ENCODE results near the gene SIGLEC12. TPM values are rescaled to one million over a fixed set of nuclear protein-coding genes. Genes with fewer than 3 reads are reported as not detected.

The SIGLEC12 gene
- total RNA-seq, 1 experiment from 2014 or later, result not detected

DNA sequence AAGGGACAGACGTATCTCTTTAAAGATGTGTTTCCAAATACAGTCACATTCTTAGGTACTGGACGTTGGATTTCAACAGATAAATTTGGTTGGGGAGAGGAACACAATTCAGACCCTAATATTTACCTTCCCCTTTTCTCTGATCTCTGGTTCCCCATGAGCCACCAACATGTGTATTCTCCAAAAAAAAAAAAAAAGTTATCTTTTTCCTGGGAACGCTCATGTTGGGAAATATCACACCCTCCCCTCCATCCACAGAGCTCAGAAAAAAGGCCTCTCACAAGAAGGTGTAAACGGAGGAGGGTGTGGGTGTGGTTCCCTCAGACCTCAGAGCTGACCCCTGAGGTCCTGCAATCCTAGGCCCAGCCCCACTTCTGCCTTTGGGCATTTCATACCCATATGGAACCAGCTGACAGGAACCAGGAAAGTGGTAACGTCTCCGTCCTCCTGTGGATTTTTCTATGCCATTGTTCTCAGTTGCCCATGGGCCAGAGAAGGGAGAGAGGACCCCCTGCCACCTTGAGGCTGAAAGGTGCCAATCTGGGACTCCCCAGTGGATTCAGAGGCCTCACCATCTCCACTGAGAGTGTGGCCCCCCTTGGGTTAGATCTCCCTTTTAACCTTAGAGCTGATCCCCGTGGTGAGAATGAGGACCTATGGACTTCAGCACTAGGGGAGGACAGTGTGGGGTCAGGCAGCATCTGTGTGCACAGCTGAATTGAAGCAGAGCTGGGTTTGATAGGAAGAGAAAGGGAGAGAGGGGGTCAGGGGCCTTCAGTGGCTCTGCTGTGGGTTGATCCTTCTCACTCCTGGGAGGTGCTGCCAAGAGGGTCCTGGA, 8.4 kb upstream of the SIGLEC12 start:
- Mint-ChIP-seq H3K4me1 (ENCODE audit: low read depth, unreplicated experiment) (no peaks in the 10 kb centered on the region), H3K36me3 (ENCODE audit: insufficient read depth, unreplicated experiment) (no peaks in the 10 kb centered on the region), H3K9me3 (ENCODE audit: low read depth, unreplicated experiment) (no peaks in the 10 kb centered on the region), H3K27ac (ENCODE audit: unreplicated experiment) (no peak overlapping the region), H3K27me3 (ENCODE audit: unreplicated experiment) (peaks cover 16% of the 10 kb centered on the region), H3K4me3 (ENCODE audit: low read depth, unreplicated experiment) (no peak overlapping the region)
- DNase-seq, result no peak
- no TSS peak for BruUV-seq (replicated peaks)
- CTCF ChIA-PET, result no interaction called here
- intact Hi-C loops (cut with micrococcal nuclease; ENCODE audit: unreplicated experiment), result no loop called here
- TF ChIP-seq, protein P1, sequence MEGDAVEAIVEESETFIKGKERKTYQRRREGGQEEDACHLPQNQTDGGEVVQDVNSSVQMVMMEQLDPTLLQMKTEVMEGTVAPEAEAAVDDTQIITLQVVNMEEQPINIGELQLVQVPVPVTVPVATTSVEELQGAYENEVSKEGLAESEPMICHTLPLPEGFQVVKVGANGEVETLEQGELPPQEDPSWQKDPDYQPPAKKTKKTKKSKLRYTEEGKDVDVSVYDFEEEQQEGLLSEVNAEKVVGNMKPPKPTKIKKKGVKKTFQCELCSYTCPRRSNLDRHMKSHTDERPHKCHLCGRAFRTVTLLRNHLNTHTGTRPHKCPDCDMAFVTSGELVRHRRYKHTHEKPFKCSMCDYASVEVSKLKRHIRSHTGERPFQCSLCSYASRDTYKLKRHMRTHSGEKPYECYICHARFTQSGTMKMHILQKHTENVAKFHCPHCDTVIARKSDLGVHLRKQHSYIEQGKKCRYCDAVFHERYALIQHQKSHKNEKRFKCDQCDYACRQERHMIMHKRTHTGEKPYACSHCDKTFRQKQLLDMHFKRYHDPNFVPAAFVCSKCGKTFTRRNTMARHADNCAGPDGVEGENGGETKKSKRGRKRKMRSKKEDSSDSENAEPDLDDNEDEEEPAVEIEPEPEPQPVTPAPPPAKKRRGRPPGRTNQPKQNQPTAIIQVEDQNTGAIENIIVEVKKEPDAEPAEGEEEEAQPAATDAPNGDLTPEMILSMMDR (IDR thresholded peaks at IDR 0.05; ENCODE audit: unreplicated experiment), result no peak

DNA sequence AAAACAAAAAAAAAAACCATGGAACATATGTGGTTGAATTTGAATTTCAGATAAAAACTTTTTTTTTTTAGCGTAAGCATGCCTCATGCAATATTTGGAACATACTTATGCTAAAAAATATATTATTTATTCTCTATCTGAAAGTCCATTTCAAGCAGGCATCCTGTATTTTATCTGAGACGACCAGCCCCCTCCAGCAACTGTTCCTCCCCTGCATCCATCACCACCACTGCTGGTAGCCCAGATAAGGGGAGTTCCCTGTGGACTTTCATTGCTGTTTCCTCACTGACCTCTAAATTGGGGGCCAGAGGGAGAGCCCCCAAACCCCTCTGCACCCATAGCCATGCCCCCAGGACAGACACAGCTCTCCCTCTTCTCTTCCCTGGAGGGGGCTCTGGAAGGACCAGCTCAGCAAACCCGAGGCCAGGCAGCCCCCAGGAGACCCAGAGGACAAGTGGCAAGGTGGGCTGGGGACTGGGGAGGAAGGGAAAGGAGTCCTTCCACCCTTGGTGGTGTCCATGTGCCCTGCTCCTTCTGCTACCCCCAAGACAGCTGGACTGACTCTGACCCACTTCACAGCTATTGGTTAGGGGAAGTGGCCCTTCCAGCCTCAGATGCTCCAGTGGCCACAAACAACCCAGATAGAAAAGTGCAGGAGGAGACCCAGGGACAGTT, 6.6 kb upstream of the SIGLEC12 start:
- Mint-ChIP-seq H3K36me3 (ENCODE audit: insufficient read depth, unreplicated experiment) (no peaks in the 10 kb centered on the region), H3K4me1 (ENCODE audit: low read depth, unreplicated experiment) (no peaks in the 10 kb centered on the region), H3K4me3 (ENCODE audit: low read depth, unreplicated experiment) (no peak overlapping the region), H3K9me3 (ENCODE audit: low read depth, unreplicated experiment) (peaks cover 3% of the 10 kb centered on the region), H3K27me3 (ENCODE audit: unreplicated experiment) (peaks cover 34% of the 10 kb centered on the region), H3K27ac (ENCODE audit: unreplicated experiment) (no peak overlapping the region)
- BruUV-seq (replicated peaks), result no TSS peak
- DNase-seq, result no peak
- CTCF ChIA-PET, result interaction anchor here (0.6 kb wide), 1 partner anchor 234 kb away, joined by 6 read pairs; no protein-coding TSS in a partner anchor
- intact Hi-C loops (cut with micrococcal nuclease; ENCODE audit: unreplicated experiment), result no loop called here
- TF ChIP-seq, protein P1 (IDR thresholded peaks at IDR 0.05; ENCODE audit: unreplicated experiment), result no peak

DNA sequence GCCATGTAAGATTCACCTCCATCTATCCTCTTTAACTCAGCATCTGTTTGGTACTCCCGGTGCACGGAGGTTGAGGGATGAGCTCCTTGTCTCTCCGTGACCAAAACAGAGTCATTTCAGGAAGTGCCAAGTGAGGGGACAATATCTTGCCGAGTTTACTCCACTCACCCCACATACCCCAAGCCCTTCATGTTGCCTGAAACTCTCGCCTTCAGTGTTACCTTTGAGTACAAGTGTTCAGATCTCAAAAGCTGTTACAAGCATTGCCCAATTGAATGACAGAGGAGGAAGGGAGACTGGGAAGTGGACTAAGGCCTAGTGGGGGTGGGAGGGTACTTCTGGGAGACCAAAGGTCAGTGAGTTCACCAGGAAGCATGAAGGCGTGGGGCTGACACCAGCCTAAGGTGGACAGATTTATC, 6.0 kb upstream of the SIGLEC12 start:
- intact Hi-C loops (cut with micrococcal nuclease; ENCODE audit: unreplicated experiment), result no loop called here
- no TSS peak for BruUV-seq (replicated peaks)
- H3K36me3 Mint-ChIP-seq (ENCODE audit: insufficient read depth, unreplicated experiment), result no peaks in the 10 kb centered on the region
- H3K27ac Mint-ChIP-seq (ENCODE audit: unreplicated experiment), result no peak overlapping the region
- DNase-seq, result no peak
- TF ChIP-seq, protein P1 (IDR thresholded peaks at IDR 0.05; ENCODE audit: unreplicated experiment), result no peak
- no peaks in the 10 kb centered on the region for H3K4me1 Mint-ChIP-seq (ENCODE audit: low read depth, unreplicated experiment)
- H3K27me3 Mint-ChIP-seq (ENCODE audit: unreplicated experiment), result peaks cover 39% of the 10 kb centered on the region
- CTCF ChIA-PET, result interaction anchor here (0.5 kb wide), 1 partner anchor 12 kb away, joined by 7 read pairs; no protein-coding TSS in a partner anchor
- no peak overlapping the region for H3K4me3 Mint-ChIP-seq (ENCODE audit: low read depth, unreplicated experiment)
- peaks cover 3% of the 10 kb centered on the region for H3K9me3 Mint-ChIP-seq (ENCODE audit: low read depth, unreplicated experiment)

DNA sequence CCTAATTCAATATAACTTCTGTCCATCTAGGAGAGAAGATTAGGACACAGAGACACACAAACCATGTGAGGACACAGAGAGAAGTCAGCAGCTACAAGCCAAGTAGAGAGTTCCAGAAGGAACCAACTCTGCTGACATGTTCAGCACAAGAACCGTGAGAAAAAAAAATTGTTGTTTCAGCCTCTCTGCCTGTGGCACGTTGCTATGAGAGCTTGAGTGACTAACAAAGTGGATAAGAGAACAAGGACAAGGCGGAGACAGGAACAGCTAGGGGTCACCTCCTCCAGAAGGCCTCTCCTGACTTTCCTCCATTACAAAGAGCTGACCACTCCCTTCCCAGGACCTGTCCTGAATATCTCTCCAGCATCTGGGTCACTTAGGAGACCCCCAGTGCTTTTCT, 5.6 kb upstream of the SIGLEC12 start:
- H3K36me3 Mint-ChIP-seq (ENCODE audit: insufficient read depth, unreplicated experiment), result no peaks in the 10 kb centered on the region
- TF ChIP-seq, protein P1 (IDR thresholded peaks at IDR 0.05; ENCODE audit: unreplicated experiment), result no peak
- no peaks in the 10 kb centered on the region for H3K4me1 Mint-ChIP-seq (ENCODE audit: low read depth, unreplicated experiment)
- no peak overlapping the region for H3K4me3 Mint-ChIP-seq (ENCODE audit: low read depth, unreplicated experiment)
- no TSS peak for BruUV-seq (replicated peaks)
- intact Hi-C loops (cut with micrococcal nuclease; ENCODE audit: unreplicated experiment), result no loop called here
- CTCF ChIA-PET, result interaction anchor here (0.5 kb wide), 1 partner anchor 12 kb away, joined by 7 read pairs; no protein-coding TSS in a partner anchor
- peaks cover 3% of the 10 kb centered on the region for H3K9me3 Mint-ChIP-seq (ENCODE audit: low read depth, unreplicated experiment)
- no peak overlapping the region for H3K27ac Mint-ChIP-seq (ENCODE audit: unreplicated experiment)
- peaks cover 39% of the 10 kb centered on the region for H3K27me3 Mint-ChIP-seq (ENCODE audit: unreplicated experiment)
- no peak for DNase-seq
